ENCODE data around the gene HMGN3.

DNA sequence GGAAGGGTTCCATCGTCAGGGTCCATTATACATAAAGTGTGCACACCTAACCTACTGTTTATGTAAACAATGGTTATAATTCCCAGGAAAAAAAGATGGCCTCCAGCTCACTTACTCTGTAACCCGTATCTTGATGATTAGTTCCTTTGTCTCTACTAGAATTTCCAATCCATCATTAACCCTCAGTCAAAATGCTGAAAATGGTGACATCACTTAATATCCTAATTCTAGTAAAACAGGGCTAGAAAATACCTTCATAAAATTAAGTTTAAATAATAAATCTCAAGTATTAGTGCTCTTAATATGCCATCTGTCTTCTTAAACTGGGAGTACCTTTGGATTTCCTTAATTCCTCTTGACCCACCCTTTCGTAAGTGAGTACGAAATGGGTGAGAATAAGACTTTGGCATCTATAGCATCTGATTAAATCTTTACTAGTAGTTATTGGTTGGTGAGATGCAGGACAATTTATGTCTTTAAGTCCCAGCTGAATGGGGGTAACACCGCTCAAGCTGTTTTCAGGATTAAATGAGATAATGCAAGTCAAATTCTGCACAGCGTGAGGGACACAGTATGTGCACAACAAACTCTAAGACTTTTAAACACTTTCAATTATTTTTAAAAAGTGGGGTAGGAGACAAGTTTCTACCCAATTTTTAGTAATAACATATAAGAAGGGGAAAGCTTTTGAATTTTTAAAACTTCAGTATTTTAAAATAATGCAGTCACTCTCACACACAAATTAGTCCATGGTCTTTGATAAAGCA, 1.6 kb downstream of the HMGN3 start:
- TF ChIP-seq ETV6 (CRISPR knock-in tag; IDR thresholded peaks at IDR 0.05) (no peak), TEAD4 (CRISPR knock-in tag; IDR thresholded peaks at IDR 0.05) (no peak), ZBTB21 (CRISPR knock-in tag; IDR thresholded peaks at IDR 0.05; ENCODE audit: borderline replicate concordance) (no peak), SP1 (CRISPR knock-in tag; conservative IDR thresholded peaks at IDR 0.05) (no peak), TP53 (CRISPR knock-in tag; IDR thresholded peaks at IDR 0.05) (no peak)
- TF ChIP-seq, protein P1, sequence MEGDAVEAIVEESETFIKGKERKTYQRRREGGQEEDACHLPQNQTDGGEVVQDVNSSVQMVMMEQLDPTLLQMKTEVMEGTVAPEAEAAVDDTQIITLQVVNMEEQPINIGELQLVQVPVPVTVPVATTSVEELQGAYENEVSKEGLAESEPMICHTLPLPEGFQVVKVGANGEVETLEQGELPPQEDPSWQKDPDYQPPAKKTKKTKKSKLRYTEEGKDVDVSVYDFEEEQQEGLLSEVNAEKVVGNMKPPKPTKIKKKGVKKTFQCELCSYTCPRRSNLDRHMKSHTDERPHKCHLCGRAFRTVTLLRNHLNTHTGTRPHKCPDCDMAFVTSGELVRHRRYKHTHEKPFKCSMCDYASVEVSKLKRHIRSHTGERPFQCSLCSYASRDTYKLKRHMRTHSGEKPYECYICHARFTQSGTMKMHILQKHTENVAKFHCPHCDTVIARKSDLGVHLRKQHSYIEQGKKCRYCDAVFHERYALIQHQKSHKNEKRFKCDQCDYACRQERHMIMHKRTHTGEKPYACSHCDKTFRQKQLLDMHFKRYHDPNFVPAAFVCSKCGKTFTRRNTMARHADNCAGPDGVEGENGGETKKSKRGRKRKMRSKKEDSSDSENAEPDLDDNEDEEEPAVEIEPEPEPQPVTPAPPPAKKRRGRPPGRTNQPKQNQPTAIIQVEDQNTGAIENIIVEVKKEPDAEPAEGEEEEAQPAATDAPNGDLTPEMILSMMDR (IDR thresholded peaks at IDR 0.05), result no peak
- TF ChIP-seq, protein P2, sequence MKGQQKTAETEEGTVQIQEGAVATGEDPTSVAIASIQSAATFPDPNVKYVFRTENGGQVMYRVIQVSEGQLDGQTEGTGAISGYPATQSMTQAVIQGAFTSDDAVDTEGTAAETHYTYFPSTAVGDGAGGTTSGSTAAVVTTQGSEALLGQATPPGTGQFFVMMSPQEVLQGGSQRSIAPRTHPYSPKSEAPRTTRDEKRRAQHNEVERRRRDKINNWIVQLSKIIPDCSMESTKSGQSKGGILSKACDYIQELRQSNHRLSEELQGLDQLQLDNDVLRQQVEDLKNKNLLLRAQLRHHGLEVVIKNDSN (CRISPR knock-in tag; IDR thresholded peaks at IDR 0.05), result no peak
